Erythroblast (primary cell): ENCODE measurements around the gene FGF5.
"Not testable (repeated sequence)": the region's sequence is repeated elsewhere in the genome, so short reads cannot be mapped to it uniquely, and the experiment has no call there.

Experiments
- GATA1 ChIP-seq: IDR thresholded peaks from 2 replicates; pipeline ENCODE4 v1.6.1; 2011; ENCODE audit warnings: low read depth, mild to moderate bottlenecking, control low read depth, low read length, moderate library complexity
- POLR2A ChIP-seq: IDR thresholded peaks from 2 replicates; pipeline ENCODE4 v1.6.1; 2011; ENCODE audit warnings: mild to moderate bottlenecking, low read length

- TF ChIP-seq POLR2A, GATA1: not testable (repeated sequence)
Observed at GRCh38 chr4:80247484-80247883, 19.0 kb upstream of the FGF5 start.
